NCI-H510A (cell line): ENCODE measurements around the gene C12orf76.
"Not testable (repeated sequence)": the region's sequence is repeated elsewhere in the genome, so short reads cannot be mapped to it uniquely, and the experiment has no call there.

Experiments used
- DNase-seq: peaks from one replicate; lab custom pipeline; 2025; lab: John Stamatoyannopoulos, UW

C12orf76 gene, protein sequence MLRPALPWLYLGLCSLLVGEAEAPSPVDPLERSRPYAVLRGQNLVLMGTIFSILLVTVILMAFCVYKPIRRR

DNA sequence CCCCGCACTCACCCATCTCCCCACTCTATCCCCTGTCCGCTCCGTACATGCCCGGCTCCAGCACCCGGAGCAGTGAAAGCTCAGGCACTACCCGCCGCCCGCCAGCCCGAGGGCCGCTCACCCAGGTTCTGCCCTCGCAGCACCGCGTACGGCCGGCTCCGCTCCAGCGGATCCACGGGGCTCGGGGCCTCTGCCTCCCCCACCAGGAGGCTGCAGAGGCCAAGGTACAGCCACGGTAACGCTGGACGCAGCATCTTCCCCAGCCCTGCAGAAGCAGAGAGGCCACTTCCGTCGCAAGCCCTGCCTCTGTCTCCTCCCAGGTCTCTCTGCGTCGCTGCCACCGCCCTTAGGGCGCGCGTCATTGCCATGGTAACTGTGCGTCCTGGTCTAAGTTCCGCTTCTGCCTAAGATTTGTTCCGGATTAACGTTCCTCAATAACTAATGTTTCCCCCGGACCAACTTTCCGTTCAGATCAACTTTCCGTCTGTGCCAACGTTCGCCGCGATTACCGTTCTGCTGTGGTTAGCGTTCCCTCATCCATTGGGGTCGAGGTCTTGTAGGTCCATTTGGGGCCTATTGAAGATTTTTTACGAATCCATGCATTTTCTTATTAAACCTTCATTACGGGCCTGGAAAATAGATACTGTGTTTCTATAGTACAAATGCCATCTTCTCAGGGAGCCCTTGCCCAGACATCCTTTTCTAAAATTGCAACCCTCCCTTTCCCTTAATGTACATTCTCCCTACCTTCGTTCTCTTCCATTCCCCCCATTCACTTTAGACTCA, at the start of gene C12orf76:
Gene C12orf76 (minus strand): TSS at position 281 of the 786 bp plus-strand sequence. CDS start 27 bp downstream, at position 254.
- DNase-seq = peak; percentile 95

DNA sequence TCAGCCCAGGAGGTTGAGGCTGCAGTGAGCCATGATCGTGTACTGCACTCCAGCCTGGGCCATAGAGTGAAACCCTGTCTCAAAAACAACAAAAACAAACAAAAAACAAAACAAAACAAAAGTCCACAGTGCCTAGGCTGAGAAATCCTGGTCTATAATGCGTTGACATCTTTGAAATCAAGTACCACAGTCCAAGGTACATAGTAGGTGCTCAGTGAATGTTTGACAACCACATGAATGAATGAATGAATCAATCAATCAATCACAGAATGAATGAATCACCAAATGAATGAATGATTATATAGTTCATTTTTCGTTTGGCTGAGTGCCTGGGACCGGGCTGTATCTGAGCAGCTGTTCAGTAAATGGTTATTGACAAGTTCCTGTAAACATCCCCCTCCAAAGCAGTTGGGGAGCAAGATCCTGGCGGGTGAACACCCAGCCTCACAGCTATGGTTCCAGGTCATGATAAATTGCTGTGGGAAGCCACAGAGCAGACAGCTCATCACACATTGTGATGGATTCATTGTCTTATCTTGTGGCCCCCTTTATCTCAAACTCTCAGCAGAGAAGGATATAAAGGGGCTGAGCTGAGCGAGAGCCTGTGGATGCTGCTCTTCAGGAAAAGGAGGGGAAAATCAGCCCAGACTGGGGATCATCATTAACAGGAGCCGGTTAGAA, 45.4 kb upstream of the C12orf76 start:
- no peak for DNase-seq

DNA sequence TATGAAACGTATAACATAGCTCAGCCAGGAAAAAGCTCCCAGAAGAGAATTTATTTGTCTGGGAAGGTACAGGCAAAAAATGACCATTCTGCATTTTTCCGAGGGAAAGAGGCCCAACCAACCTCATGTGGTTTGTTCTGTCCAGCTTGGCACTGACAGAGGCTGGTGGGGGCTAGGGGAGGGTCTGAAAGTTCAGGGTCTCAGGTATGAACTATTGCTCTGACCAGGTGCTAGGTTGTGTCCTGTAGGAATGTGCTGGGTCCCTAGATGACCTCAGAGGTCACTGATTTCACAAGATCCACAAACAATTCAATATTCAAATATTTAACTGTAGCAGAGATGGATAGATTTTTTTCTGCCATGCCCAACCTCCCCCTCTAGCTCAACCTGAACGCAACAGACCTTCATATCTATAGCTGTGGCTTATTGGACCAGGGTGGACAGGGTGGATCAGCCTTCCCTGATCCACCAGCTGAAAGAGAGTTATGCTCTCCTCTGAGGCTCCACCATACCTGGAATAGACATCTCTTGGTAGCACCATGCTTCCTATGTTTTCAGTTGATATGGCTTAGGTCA, 42.9 kb upstream of the C12orf76 start:
- no peak for DNase-seq

DNA sequence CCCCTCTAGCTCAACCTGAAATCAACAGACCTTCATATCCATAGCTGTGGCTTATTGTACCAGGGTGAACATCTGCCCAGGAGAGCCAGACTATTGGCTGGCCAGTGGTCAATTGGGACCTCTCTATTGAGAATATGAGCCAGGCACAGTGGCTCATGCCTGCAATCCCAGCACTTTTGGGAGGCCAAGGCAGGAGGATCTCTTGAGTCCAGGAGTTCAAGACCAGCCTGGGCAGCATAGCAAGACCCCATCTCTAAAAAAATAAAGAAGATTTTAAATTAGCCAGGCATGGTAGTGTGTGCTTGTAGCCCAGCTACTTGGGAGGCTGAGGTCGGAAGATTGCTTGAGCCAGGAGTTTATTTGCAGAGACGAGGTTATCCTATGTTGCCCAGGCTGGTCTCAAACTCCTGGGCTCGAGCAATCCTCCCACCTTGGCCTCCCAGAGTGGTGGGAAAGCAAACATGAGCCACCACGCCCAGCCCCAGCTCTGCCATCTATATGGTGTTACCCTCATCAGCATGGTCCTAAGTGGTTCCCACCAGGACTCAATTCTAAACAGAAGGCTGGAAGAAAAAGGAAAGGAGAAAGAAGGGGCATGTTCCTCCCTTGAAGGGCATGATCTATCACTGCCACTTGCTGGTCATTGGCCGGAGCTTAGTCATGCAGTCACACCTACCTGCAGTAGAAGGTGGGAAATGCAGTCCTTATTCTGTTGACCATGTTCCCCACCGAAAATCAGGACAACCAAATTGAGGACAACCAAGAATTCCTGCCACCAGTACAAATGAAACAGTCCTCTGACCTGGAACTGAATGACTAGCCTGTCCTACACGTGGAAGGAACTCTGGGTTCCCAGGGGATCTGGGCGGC, 42.2 kb upstream of the C12orf76 start:
- no peak for DNase-seq

DNA sequence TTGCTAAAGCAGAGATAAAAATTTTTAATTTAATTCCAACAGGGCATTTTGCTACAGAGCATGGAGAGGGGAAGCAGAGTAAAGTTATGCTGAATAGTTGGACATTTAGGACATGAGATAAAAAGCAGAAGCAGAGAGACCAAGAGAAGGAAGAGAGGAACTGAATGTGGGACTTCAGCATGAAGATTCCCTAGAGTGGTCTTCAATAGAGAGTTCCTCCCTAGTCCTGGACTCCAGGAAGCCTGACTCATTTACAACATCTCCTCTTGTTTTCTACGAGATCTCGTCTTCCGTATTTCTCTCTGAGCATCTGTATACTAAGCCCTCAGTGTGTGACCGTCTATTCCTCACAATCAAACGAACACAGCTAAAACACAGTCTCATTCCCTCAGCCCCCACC, 40.6 kb upstream of the C12orf76 start:
- no peak for DNase-seq

DNA sequence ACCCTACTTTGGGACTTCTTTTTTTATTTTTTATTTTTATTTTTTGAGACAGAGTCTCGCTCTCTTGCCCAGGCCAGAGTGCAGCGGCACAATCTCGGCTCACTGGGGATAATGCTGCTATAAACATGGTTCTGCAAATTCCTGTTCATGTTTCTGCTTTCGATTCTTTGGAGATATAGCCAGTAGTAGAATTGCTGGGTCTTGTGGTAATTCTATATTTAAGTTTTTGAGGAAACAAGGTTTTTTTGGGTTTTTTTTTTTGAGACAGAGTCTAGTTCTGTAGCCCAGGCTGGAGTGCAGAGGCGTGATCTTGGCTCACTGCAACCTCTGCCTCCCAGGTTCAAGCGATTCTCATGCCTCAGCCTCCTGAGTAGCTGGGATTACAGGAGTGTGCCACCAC, 39.9 kb upstream of the C12orf76 start:
- DNase-seq = not testable (repeated sequence)

DNA sequence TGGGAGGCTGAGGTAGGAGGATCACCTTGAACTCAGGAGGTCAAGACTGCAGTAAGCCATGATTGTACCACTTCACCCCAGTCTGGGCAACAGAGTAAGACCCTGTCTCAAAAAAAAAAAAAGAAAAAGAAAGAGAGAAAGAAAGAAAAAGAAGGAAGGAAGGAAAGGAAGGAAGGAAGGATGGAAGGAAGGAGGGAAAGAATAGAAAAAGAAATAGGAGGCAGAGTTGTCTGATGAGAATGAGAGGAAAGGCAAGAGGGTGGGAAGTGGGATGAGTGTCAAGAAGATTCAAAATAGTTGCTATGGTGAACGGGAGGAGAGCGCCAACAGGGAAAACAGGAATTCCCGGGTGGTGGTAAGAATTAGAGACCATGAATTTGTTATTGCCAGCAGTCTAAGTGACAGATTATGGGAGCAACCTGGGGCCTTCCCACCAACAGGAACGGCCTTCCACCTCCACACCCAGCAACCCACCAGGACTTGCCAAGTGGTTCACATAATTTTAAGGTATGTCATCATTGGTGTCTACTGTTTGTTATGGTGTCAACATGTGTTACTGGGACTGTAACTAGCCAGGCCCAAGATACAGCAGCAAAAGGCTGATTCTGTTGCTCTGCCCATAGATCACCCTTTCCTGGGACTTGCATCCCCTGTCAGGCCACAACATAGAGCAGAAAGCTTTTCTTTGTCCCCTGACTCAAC, 36.1 kb upstream of the C12orf76 start:
- DNase-seq = no peak

DNA sequence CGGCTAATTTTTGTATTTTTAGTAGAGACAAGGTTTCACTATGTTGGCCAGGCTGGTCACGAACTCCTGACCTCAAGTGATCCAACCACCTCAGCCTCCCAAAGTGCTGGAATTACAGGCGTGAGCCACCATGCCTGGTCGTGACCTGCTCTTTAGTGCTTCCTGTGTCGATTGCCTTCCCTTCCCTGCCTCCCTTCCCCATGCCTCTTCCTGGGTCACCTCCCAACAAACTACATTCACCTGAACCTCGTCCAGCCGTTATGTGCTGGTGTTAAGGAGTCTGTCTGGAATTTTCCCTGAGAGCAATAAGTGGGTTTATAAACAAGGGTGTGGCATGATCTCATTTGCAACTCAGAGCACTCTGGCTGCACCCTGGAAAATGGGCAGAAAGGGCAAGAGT, 32.1 kb upstream of the C12orf76 start:
- no peak for DNase-seq

DNA sequence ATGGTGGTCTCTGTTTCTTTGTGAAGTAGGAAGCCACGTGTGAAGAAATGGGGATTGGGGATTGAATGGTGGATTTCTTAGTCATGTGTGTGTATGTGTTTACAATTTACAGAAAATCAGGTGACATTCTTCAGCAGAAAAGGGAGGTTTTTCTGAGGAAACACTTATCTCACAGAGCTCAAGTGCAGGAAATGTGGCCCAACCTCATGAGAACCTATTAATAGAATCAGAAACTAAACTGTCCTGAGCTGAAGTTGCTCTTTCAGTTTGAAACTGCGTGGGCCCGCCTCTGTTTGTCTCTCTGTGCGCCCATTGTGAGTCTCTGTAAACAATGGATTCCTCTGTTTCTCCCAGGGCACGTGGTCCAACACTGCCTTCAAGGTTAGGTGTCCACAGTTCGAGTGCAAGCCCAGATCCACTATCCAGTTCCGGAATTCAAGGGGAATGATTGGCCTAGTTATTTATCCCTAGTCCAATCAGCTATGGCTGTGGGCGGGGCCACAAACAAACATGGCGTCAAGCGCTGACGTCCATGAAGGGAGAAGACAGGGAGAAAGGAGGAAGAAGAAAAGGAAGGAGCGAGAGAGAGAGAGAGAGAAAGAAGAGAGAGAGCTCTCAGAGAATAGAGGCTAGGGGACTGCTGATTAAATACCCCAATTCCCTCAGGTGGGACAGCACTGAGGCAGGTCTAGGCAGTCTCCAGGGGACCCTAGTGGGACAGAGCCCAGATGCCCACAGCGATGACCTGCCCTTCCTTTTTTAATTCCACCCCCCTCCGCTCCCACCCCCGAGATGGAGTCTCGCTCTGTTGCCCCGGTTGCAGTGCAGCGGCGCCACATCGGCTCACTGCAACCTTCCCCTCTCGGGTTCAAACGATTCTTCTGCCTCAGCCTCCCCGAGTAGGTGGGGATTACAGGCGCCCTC, 31.4 kb upstream of the C12orf76 start:
- no peak for DNase-seq

DNA sequence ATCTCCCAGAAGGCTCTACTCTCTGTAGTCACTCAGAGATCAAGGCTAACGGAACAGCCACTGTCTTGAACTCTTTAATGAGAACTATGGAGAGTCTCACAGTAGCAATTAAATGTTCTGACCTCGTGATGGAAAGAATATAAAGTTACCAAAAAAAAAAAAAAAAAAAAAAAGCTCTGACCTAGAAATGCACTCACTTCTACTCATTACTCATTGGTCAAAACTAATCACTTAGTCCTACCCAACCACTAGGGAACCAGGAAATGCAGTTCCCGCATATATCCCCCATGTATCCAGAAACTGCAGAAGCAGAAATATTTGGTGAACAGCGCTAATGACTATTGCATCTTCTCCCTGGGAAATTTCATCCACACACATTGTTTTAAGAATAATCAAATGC, 29.5 kb upstream of the C12orf76 start:
- DNase-seq = no peak

DNA sequence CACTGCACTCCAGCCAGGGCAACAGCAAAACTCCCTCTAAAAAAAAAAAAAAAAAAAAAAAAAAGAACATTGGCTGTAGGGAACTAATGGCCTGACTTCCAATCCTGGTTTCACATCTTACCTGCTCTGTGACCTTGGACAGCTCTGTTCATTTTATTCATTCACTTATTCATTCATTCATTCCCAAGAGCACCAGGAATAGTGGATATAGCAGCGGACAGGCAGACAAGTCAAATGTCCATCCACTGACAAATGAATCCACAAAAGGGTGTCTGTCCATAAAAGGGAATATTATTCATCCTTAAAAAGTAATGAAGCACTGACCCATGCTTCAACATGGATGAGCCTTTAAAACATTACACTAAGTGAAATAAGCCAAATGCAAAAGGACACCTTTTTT, 27.6 kb upstream of the C12orf76 start:
- DNase-seq = no peak

DNA sequence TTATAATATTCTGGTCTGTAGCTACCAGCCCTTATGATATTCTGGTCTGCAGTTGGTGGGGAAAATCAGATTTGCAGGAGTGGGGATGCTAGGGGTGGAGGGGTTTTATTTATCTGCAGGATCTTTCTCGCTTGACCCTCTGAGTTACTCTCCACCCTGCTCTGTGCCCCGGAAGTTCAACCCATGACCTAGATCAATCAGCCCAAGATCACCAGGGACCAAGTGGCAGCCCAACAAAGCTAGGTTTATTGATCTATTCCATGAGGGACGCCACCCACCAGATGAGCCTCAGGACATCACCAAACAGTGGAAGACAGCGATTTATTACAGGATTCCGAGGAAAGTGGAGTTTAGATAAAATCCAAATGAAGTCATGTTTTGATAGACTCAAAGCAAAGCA, 25.8 kb upstream of the C12orf76 start:
- no peak for DNase-seq

DNA sequence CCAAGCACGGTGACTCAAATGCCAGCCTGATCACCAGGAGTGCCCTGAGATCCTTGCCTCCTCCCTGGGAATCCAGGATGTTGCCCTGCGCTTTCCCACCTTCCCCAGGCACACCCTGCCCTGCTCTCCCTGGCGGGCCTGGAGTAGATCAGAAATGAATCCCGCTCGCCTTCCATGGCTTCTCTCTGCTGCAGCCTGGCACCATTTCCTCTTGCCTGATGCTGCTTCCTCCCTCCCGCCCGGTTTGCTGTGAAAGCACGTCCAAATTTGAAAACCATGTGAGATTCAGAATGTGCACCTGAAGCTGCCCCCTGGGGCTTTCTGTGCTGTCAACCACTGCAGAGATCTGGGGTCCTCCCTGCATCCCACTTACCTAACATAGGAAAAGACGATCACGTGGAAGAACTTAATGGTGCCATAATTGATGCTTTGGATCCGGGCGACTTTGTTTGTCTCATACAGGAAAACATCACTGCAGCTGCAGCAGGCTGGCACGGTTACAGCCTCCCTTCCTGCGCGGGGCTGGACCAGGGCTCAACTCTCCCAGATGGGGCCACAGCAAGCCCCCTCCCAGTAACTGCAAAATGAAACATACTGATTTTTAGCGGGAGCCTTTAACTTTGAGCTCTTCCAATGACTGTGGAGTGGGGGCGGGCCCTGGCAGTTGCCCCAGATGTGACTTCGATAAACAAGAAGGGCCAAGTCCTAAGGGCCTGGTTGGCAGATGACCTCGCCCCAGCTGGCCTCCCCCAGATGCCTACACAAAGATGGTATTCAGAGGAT, 24.9 kb upstream of the C12orf76 start:
- no peak for DNase-seq

DNA sequence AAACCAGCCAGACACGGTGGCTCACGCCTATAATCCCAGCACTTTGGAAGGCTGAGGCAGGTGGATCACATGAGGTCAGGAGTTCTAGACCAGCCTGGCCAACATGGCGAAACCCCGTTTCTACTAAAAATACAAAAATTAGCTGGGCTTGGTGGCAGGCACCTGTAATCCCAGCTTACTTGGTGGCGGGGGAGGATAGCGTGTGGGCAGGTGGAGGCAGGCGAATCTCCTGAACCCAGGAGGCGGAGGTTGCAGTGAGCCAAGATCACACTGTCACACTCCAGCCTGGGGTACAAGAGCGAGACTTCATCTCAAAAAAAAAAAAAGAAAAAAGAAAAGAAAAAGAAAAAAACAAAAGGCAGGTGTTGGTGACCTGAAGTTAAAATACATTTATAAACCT, 24.3 kb upstream of the C12orf76 start:
- not testable (repeated sequence) for DNase-seq

DNA sequence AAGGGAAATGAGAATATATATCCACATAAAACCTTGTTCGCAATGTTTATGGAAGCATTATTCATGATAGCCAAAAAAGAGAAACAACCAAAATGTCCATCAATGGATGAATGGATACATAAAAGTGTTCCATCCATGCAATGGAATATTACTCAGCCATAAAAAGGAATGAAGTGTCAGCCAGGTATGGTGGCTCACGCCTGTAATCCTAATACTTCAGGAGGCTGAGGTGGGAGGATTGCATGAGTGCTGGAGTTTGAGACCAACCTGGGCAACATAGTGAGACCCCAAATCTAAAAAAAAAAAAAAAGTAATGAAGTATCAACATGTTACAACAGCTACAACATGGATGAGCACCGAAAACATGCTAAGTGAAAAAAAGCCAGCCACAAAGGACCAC, 23.6 kb upstream of the C12orf76 start:
- no peak for DNase-seq

DNA sequence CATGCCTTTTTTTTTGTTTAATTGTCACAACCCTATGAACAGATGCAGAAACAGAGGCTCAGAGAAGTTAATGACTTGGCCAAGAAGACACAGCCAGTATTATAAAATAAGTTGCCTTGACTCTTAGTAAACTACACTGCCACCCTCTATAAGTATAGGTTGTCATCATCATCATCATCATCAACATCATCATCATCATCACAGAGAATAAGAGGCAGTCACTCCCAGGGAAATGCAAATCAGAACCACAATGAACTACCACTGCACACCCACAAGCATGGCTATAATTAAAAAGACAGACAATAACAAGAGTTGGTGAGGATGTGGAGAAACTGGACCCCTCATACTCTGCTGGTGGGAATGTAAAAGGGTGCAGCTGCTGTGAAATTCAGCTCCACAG, 23.2 kb upstream of the C12orf76 start:
- no peak for DNase-seq

DNA sequence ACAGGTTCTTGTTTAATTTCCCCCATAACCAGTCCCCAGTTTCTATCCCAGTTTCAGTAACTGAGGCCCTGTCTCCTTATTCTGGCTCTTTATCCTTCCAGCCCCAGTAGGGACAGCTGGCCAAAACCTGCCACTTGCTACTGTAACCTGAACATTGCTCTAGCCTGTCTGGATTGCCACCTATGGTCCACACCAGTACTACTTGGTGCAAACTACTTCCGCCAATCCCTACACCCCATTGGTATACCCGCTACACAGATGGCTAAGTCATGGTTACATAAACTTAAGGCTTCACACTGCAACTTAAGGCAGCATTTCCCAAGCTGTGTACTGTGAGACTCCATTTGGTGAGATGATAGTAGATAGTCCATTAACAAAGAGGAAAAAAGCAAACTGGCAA, 20.3 kb upstream of the C12orf76 start:
- no peak for DNase-seq

DNA sequence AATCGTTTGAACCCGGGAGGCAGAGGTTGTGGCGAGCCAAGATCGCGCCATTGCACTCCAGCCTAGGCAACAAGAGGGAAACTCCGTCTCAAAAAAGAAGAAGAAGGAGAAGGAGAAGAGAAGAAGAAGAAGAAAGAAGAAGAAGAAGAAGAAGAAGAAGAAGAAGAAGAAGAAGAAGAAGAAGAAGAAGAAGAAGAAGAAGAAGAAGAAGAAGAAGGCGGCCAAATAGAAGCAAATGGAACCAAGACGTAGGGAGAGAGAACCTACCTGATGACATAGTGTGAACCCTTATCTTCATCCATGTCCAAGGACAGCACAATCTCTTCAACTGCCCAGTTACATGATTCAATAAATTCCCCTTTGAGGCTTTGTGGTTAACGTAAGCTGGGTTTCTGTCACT, 19.8 kb upstream of the C12orf76 start:
- not testable (repeated sequence) for DNase-seq

DNA sequence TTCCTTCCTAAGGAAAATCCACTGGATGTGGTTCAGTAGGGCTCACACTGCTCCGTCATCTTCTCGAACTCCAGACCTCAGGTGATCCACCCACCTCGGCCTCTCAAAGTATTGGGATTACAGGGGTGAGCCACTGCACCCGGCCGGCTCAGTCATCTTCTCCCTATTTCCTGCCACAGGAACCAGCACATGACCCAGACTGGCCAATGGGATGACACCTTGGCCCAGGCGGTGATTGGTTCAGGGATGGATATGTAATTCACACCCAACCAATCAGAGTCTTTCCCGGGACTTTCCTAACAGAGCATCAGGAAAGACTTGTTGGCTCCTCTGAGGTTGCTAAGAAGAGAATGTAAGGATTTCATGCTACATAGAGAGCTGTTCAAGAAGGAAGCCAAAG, 19.2 kb upstream of the C12orf76 start:
- DNase-seq = no peak

DNA sequence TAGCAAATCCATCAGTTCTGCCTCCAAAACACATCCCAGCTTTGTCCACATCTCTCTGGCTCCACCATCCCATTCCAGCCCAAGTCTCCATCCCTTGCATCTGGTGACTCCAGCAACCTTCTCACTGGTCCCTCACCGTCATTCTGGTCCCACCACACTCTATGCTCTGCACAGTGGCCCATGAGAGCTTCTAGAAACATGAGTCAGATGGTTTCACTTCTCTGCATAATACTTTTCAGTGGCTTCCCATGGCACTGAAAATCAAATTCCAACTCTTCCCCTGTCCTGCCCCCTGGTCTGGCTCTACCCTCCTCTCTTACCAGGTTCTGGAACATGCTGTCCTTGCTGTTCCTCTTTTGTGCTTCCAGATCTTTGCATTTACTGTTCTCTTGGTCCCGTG, 17.2 kb upstream of the C12orf76 start:
- no peak for DNase-seq
